Measurements from ENCODE around the gene OSBPL7. TPM values are rescaled to one million over a fixed set of nuclear protein-coding genes. Genes with fewer than 3 reads are reported as not detected.

OSBPL7 gene
- total and polyA plus RNA-seq, 2 of the 13 experiments (the other 11 are each of a cell fraction or from before 2014, with no cell fraction given) = 4.7 to 6.6 TPM

GRCh38 chr17:47792457-47792856 is 29.1 kb downstream of the OSBPL7 start:
- ChIA-PET POLR2A (no interaction called here), CTCF (ENCODE audit: low intra/inter-chr PET ratio, low total read pairs) (no interaction called here)
- intact Hi-C loops (cut with micrococcal nuclease; ENCODE audit: unreplicated experiment) = no loop called here
- FAIRE-seq (no peak), DNase-seq (ENCODE audit: low spot score) (no peak), ATAC-seq (no peak)
- Histone ChIP-seq H3K27ac (ENCODE audit: extremely low read length, insufficient read depth, low read length) (no peak overlapping the region), H4K20me1 (ENCODE audit: insufficient read depth, low read length) (no peaks in the 10 kb centered on the region), H3K79me2 (ENCODE audit: insufficient read depth, low read length) (no peaks in the 10 kb centered on the region), H2AFZ (ENCODE audit: low read length) (no peak overlapping the region), H3K4me3 (replicated peaks in 1 of 3; ENCODE audit: insufficient read depth in 1 of 3, low read depth in 2 of 3, low read length in 3 of 3) (no peak overlapping the region), H3K36me3 (replicated peaks in 1 of 2; ENCODE audit: control insufficient read depth in 1 of 2, insufficient read depth in 2 of 2, low read length in 2 of 2) (no peaks in the 10 kb centered on the region), H3K27me3 (ENCODE audit: control insufficient read depth in 1 of 2, insufficient read depth in 2 of 2, low read length in 2 of 2) (peaks cover 0 to 50% of the 10 kb centered on the region in 2 experiments; a peak in 4 of 5 replicates), H3K4me1 (ENCODE audit: insufficient read depth, low read length) (no peaks in the 10 kb centered on the region), H3K9me3 (ENCODE audit: low read length) (no peaks in the 10 kb centered on the region), H3K4me2 (ENCODE audit: low read depth, low read length) (no peak overlapping the region), H3K9ac (ENCODE audit: insufficient read depth, low read depth, low read length) (no peak overlapping the region)
- in situ Hi-C loops (cut with HindIII; ENCODE audit: extremely low pct_ligation_motif_present, low pct_unique_long_range_greater_than_20kb) = no loop called here
- 3% methylated on average over 1 of the region's 1 CpG for WGBS (ENCODE audit: low lambda C conversion rate)
- BruUV-seq (replicated peaks) = no TSS peak
- TF ChIP-seq HNF1A (IDR thresholded peaks at IDR 0.05; ENCODE audit: low read depth) (no peak), HNF1A (CRISPR knock-in tag; IDR thresholded peaks at IDR 0.05; ENCODE audit: borderline replicate concordance) (no peak), LCORL (IDR thresholded peaks at IDR 0.05) (no peak), LCORL (CRISPR knock-in tag; IDR thresholded peaks at IDR 0.05) (no peak), RARG (CRISPR knock-in tag; IDR thresholded peaks at IDR 0.05; ENCODE audit: low read depth) (no peak)

DNA sequence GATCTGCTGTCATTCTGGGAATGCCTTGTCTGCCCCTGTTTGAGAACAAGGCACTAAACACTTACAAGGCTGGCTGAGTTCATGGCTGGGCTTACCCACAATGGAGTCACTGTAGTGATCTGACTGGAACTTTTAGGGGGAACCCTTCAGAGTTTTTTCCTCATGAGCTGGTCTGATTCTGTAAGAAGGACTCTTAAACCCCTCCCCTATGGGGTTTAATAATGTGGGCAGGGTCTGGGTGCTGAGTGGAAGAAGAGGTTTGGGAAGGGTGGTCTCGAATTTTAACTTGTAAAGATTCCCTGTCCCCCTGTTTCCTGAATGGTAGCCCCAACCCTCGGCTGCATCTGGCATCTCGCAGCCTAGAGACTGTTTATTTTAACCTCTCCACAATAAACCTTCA is 30.6 kb downstream of the OSBPL7 start:
- DNase-seq (ENCODE audit: low spot score) = no peak
- ChIA-PET CTCF (ENCODE audit: low intra/inter-chr PET ratio, low total read pairs) (no interaction called here), POLR2A (no interaction called here)
- no peak for ATAC-seq
- H3K4me3 ChIP-seq (replicated peaks in 1 of 3; ENCODE audit: insufficient read depth in 1 of 3, low read depth in 2 of 3, low read length in 3 of 3) = no peak overlapping the region
- no peaks in the 10 kb centered on the region for H3K36me3 ChIP-seq (replicated peaks in 1 of 2; ENCODE audit: control insufficient read depth in 1 of 2, insufficient read depth in 2 of 2, low read length in 2 of 2)
- peaks cover 0 to 50% of the 10 kb centered on the region in 2 experiments; a peak in 3 of 5 replicates for H3K27me3 ChIP-seq (ENCODE audit: control insufficient read depth in 1 of 2, insufficient read depth in 2 of 2, low read length in 2 of 2)
- in situ Hi-C loops (cut with HindIII; ENCODE audit: extremely low pct_ligation_motif_present, low pct_unique_long_range_greater_than_20kb) (no loop called here), intact Hi-C loops (cut with micrococcal nuclease; ENCODE audit: unreplicated experiment) (no loop called here)
- H4K20me1 ChIP-seq (ENCODE audit: insufficient read depth, low read length) = no peaks in the 10 kb centered on the region; the same call in 1 of the 2 replicates
- no peak overlapping the region for H3K4me2 ChIP-seq (ENCODE audit: low read depth, low read length)
- H3K4me1 ChIP-seq (ENCODE audit: insufficient read depth, low read length) = no peaks in the 10 kb centered on the region
- H3K9ac ChIP-seq (ENCODE audit: insufficient read depth, low read depth, low read length) = no peak overlapping the region
- H3K79me2 ChIP-seq (ENCODE audit: insufficient read depth, low read length) = no peaks in the 10 kb centered on the region
- no TSS peak for BruUV-seq (replicated peaks)
- WGBS (ENCODE audit: low lambda C conversion rate) = 3% methylated on average over 3 of the region's 3 CpGs
- H2AFZ ChIP-seq (ENCODE audit: low read length) = no peak overlapping the region
- no peaks in the 10 kb centered on the region for H3K9me3 ChIP-seq (ENCODE audit: low read length)
- H3K27ac ChIP-seq (ENCODE audit: extremely low read length, insufficient read depth, low read length) = no peak overlapping the region
- no peak for FAIRE-seq
- TF ChIP-seq POGZ (CRISPR knock-in tag; IDR thresholded peaks at IDR 0.05) (no peak), ZNF280D (CRISPR knock-in tag; IDR thresholded peaks at IDR 0.05) (no peak), TOPORS (CRISPR knock-in tag; IDR thresholded peaks at IDR 0.05) (no peak), HIVEP1 (CRISPR knock-in tag; IDR thresholded peaks at IDR 0.05) (no peak), PAWR (CRISPR knock-in tag; IDR thresholded peaks at IDR 0.05; ENCODE audit: borderline replicate concordance) (no peak), ZNF7 (CRISPR knock-in tag; IDR thresholded peaks at IDR 0.05) (no peak)

All from HepG2 (cell line).